Measurements from ENCODE around the gene PDGFD.

PDGFD gene

GRCh38 chr11:103906291-103906867 lies 257.6 kb downstream of the PDGFD start:
- DNase-seq, result no peak

- DNase-seq, result no peak
Measured at GRCh38 chr11:103904324-103904667, 259.7 kb downstream of the PDGFD start.

- DNase-seq, result no peak
Measured at GRCh38 chr11:103903621-103904323, 260.2 kb downstream of the PDGFD start.

- no peak for DNase-seq
Measured at GRCh38 chr11:103902994-103903393, 261.0 kb downstream of the PDGFD start.

GRCh38 chr11:103901656-103902055 lies 262.3 kb downstream of the PDGFD start:
- no peak for DNase-seq

- no peak for DNase-seq
Measured at GRCh38 chr11:103898577-103899336, 265.2 kb downstream of the PDGFD start.

GRCh38 chr11:103898065-103898464 lies 265.9 kb downstream of the PDGFD start:
- no peak for DNase-seq

- no peak for DNase-seq
Measured at GRCh38 chr11:103897160-103897936, 266.6 kb downstream of the PDGFD start.

GRCh38 chr11:103895106-103895505 lies 268.8 kb downstream of the PDGFD start:
- no peak for DNase-seq

GRCh38 chr11:103894673-103895072 lies 269.3 kb downstream of the PDGFD start:
- no peak for DNase-seq

- no peak for DNase-seq
Measured at GRCh38 chr11:103894034-103894433, 269.9 kb downstream of the PDGFD start.

- no peak for DNase-seq
Measured at GRCh38 chr11:103893371-103893770, 270.6 kb downstream of the PDGFD start.

- no peak for DNase-seq
Measured at GRCh38 chr11:103892603-103893002, 271.3 kb downstream of the PDGFD start.

GRCh38 chr11:103890654-103891053 lies 273.3 kb downstream of the PDGFD start:
- DNase-seq, result no peak

GRCh38 chr11:103889679-103890078 lies 274.3 kb downstream of the PDGFD start:
- DNase-seq, result no peak

- DNase-seq, result no peak
Measured at GRCh38 chr11:103888541-103888951, 275.4 kb downstream of the PDGFD start.

- DNase-seq, result no peak
Measured at GRCh38 chr11:103887001-103887658, 276.8 kb downstream of the PDGFD start.

- DNase-seq, result no peak
Measured at GRCh38 chr11:103883856-103884255, 280.1 kb downstream of the PDGFD start.

GRCh38 chr11:103883291-103883690 lies 280.7 kb downstream of the PDGFD start:
- no peak for DNase-seq

GRCh38 chr11:103881584-103881983 lies 282.4 kb downstream of the PDGFD start:
- no peak for DNase-seq

GRCh38 chr11:103880968-103881367 lies 283.0 kb downstream of the PDGFD start:
- DNase-seq, result no peak

GRCh38 chr11:103878646-103879045 lies 285.3 kb downstream of the PDGFD start:
- no peak for DNase-seq

- DNase-seq, result no peak
Measured at GRCh38 chr11:103877221-103877620, 286.7 kb downstream of the PDGFD start.

Data from activated gamma-delta T cell treated with Interleukin-2 at 50 U/mL for 16 hours (primary cell).